Fibroblast of pulmonary artery (primary cell): ENCODE results near the gene IL17B.

Experiments
- DNase-seq: peaks from one replicate; pipeline ENCODE4 v3.0.0-alpha.2; 2010; ENCODE audit warnings: low read depth
- H3K4me3 ChIP-seq: replicated peaks from 2 replicates; pipeline ENCODE4 v1.5.1; 2011; ENCODE audit warnings: low read depth, mild to moderate bottlenecking, control low read depth, low read length, moderate library complexity
- TF ChIP-seq, protein P1 (sequence below): IDR thresholded peaks from 2 replicates; pipeline ENCODE4 v1.5.1; 2011; ENCODE audit warnings: mild to moderate bottlenecking, control low read depth, low read length, inconsistent platforms; ENCODE audit errors: missing control alignments

The IL17B gene

DNA sequence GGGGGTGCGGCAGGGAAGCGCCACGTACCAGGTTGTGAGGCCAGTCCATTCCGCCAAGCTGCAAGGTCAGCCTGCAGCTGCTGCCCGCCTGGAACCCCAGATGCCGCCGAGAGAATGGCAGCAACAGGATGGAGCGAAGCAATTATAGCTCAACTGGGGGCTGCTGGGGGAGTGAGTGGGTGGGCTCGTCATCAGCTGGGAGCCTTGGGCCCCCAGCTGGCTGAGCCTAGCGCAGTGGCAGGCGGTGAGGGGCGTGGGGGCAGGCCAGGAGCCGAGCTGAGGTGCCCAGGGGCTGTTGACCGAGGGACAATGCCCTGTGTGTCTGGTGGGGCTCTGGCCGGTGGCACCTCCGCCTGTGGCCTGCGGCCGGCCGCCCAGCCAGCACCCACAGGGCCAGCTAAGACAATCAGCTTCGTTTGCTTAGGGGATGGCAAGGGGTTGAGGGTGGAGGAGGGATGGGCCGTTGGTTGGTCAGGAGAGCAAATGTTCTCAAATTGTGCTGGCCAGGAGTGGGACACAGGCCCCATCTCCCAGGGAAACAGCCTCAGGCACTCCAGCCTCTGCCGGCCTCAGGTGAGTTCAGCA, at the start of gene IL17B:
IL17B (minus strand) TSS at position 116 of the 585 bp plus-strand sequence; CDS start at position 49, 67 bp downstream.
- no peak for DNase-seq
- no peak within 1 kb of the TSS for H3K4me3 ChIP-seq
- TF ChIP-seq, protein P1, sequence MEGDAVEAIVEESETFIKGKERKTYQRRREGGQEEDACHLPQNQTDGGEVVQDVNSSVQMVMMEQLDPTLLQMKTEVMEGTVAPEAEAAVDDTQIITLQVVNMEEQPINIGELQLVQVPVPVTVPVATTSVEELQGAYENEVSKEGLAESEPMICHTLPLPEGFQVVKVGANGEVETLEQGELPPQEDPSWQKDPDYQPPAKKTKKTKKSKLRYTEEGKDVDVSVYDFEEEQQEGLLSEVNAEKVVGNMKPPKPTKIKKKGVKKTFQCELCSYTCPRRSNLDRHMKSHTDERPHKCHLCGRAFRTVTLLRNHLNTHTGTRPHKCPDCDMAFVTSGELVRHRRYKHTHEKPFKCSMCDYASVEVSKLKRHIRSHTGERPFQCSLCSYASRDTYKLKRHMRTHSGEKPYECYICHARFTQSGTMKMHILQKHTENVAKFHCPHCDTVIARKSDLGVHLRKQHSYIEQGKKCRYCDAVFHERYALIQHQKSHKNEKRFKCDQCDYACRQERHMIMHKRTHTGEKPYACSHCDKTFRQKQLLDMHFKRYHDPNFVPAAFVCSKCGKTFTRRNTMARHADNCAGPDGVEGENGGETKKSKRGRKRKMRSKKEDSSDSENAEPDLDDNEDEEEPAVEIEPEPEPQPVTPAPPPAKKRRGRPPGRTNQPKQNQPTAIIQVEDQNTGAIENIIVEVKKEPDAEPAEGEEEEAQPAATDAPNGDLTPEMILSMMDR, result no peak

DNA sequence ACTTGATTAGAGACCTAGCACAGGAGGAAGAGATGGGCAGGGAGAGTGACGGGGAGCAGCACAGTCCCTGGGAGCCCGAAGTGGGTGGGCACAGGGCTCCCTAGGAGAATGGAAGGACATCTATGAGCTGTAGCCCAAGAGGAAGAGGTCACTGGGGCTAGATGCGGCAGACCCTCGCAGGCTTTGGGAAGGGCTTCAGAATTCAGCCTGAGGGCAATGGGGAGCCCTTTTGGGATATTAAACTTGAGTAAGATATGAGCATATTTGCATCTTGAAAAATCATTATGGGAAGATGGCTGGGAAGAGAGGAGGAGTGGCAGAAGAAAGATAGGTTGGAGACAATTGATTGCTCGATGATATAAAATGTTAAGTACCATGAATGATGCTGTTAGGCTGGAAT, 48.9 kb upstream of the IL17B start:
- no peak for DNase-seq
- TF ChIP-seq, protein P1, result no peak
- H3K4me3 ChIP-seq, result no peak overlapping the region

DNA sequence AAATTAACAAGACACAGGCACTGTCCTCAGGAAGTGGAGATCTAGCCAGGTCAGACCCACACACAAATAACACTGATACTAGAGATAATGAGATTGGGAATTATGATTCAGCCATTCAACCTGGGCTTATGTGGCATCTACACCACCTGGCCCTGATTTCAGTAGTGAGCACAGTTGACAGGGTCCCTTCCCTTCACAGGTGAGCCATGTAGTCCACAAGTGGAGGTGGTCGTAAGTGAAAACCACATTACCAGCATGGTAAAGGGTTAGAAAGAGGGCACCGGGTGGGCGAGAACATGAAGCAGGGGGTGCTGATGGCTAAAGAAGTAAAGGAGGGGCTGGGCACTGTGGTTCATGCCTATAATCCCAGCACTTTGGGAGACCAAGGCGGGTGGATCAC, 48.3 kb upstream of the IL17B start:
- TF ChIP-seq, protein P1, result no peak
- H3K4me3 ChIP-seq, result no peak overlapping the region
- DNase-seq, result no peak

DNA sequence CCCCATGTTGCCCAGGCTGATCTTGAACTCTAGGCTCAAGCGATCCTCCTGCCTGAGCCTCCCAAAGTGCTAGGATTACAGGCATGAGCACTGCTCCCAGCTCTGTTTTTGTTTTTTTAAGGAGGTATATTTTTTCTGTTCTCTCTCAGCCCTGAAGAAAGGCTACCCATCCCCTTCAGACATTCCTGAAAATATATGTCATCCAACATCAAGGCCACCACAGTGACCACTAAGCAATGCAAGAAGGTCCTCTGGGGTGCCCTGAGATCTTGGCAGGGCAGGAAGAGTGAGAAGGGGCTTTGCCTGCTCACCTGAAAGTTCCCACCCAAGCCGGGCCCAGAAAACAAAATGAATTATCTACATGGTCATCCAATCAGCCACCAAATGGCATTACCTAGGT, 47.8 kb upstream of the IL17B start:
- TF ChIP-seq, protein P1, result no peak
- no peak for DNase-seq
- H3K4me3 ChIP-seq, result no peak overlapping the region

GRCh38 chr5:149425729-149426128, 46.6 kb upstream of the IL17B start:
- TF ChIP-seq, protein P1, result no peak
- no peak for DNase-seq
- no peak overlapping the region for H3K4me3 ChIP-seq

DNA sequence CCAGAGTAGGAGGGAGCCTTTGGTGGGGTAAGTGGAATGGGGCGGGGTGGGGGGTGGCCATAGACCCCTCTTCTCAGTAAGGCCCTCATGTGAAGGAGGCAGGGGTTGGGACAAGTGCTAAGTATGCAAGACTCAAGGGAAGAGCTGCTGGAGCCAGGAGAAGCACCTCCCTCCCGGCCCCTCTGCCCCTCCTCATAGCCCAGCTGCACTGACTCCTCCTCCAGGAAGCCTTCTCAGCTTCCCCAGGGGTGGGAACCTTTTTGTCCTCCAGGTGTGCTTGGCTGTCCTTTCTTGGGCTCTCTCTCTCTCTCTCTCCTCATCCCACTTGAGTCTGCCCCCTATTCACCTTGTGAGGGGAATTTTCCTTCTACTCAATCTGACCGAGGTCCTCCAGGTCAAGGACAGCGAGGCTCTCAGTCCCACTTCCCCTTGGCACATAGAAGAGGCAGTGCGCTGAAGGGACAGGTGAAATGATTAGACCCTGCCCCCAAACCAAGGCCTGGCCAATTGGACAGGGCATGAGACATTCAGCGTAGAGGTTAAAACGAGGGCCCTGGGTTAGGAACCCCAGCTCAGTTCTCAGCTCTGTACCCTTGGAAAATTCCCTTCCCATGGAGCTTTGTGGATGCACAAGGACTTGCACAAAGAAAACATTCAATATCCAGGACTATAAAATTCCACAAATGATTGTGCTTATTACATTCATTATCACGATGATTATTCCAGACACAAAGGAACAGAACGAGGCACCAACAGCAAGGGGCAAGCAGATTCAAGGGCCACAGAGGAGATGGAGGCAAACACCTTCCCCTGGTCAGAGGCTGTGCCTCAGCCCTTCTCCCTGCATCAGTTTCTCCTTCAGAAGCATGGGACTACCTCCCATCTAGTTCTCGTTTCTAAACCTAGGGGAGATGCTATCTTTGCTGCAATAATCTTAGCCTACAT, 45.6 kb upstream of the IL17B start:
- no peak for DNase-seq
- peak overlapping the region; percentile 7 for H3K4me3 ChIP-seq

More for the DNA sequence above, 45.6 kb upstream of the IL17B start:
- TF ChIP-seq, protein P1, result no peak
